Neuronal stem cell (in vitro differentiated cells): ENCODE data around the gene ADGRE3.

Experiments
- DNase-seq: peaks from one replicate; pipeline ENCODE4 v3.0.0-alpha.2; 2013; ENCODE audit warnings: low spot score
- H2AFZ ChIP-seq: one replicate; pipeline ENCODE4 v1.6.1; 2013; ENCODE audit warnings: mild to moderate bottlenecking, low read length, inconsistent platforms
- H2AK5ac ChIP-seq: 2 replicates; pipeline ENCODE4 v1.6.1; 2013; ENCODE audit warnings: low read depth, mild to moderate bottlenecking, inconsistent platforms, low read length, moderate library complexity, mixed read lengths
- H2BK120ac ChIP-seq: 2 replicates; pipeline ENCODE4 v1.6.1; 2013; ENCODE audit warnings: low read depth, mild to moderate bottlenecking, inconsistent platforms, low read length, moderate library complexity, mixed read lengths
- H2BK12ac ChIP-seq: one replicate; pipeline ENCODE4 v1.6.1; 2013; ENCODE audit warnings: low read length, inconsistent platforms
- H2BK15ac ChIP-seq: 2 replicates; pipeline ENCODE4 v1.6.1; 2013; ENCODE audit warnings: mild to moderate bottlenecking, low read length, inconsistent platforms, mixed read lengths
- H2BK5ac ChIP-seq: one replicate; pipeline ENCODE4 v1.6.1; 2013; ENCODE audit warnings: inconsistent platforms, mild to moderate bottlenecking, low read length, moderate library complexity
- H3K14ac ChIP-seq: one replicate; pipeline ENCODE4 v1.6.1; 2013; ENCODE audit warnings: low read length, inconsistent platforms
- H3K18ac ChIP-seq: 2 replicates; pipeline ENCODE4 v1.6.1; 2013; ENCODE audit warnings: low read length, inconsistent platforms
- H3K23ac ChIP-seq: 2 replicates; pipeline ENCODE4 v1.6.1; 2013; ENCODE audit warnings: low read depth, mild to moderate bottlenecking, mixed read lengths, low read length, inconsistent platforms; ENCODE audit not compliant: poor library complexity
- H3K27ac ChIP-seq: replicated peaks from 3 replicates; pipeline ENCODE4 v1.5.1; 2013; ENCODE audit warnings: low read length, inconsistent platforms
- H3K27me3 ChIP-seq, 3 experiments: 2 replicates each; pipeline ENCODE4 v1.6.1; 2013; ENCODE audit warnings: low read length in 3 of 3, mild to moderate bottlenecking in 2 of 3, inconsistent platforms in 1 of 3, low read depth in 1 of 3, mixed read lengths in 1 of 3, moderate library complexity in 1 of 3; ENCODE audit not compliant: control insufficient read depth in 3 of 3, insufficient read depth in 3 of 3
- H3K36me3 ChIP-seq, 2 donors: replicated peaks in 1 of 2; 2 replicates each; pipeline ENCODE4 v1.6.1; 2013; ENCODE audit warnings: low read length in 2 of 2; ENCODE audit not compliant: control insufficient read depth in 2 of 2, insufficient read depth in 2 of 2
- H3K4ac ChIP-seq: 2 replicates; pipeline ENCODE4 v1.6.1; 2013; ENCODE audit warnings: inconsistent platforms, mild to moderate bottlenecking, low read length, moderate library complexity
- H3K4me1 ChIP-seq, 2 donors: 1 replicate in 1 of 2; 2 replicates in 1 of 2; pipeline ENCODE4 v1.6.1; 2013; ENCODE audit warnings: low read length in 2 of 2, low read depth in 1 of 2; ENCODE audit not compliant: control insufficient read depth in 2 of 2, insufficient read depth in 1 of 2
- H3K4me2 ChIP-seq: one replicate; pipeline ENCODE4 v1.6.1; 2013; ENCODE audit warnings: mild to moderate bottlenecking, low read length, inconsistent platforms; ENCODE audit not compliant: insufficient read depth, poor library complexity, severe bottlenecking
- H3K4me3 ChIP-seq, 2 donors: 2 replicates each; pipeline ENCODE4 v1.5.1; 2013; ENCODE audit warnings: low read length in 2 of 2, mild to moderate bottlenecking in 2 of 2, inconsistent platforms in 1 of 2, moderate library complexity in 1 of 2
- H3K79me1 ChIP-seq: one replicate; pipeline ENCODE4 v1.6.1; 2013; ENCODE audit warnings: low read depth, mild to moderate bottlenecking, inconsistent platforms, low read length, moderate library complexity
- H3K9ac ChIP-seq: one replicate; pipeline ENCODE4 v1.6.1; 2013; ENCODE audit warnings: mild to moderate bottlenecking, low read depth, low read length, inconsistent platforms; ENCODE audit not compliant: poor library complexity
- H3K9me3 ChIP-seq, 2 donors: replicated peaks in 1 of 2; 2 replicates each; pipeline versions ENCODE3 to v1.6.1; 2013; ENCODE audit warnings: low read length in 2 of 2, mild to moderate bottlenecking in 2 of 2, inconsistent platforms in 1 of 2, low read depth in 1 of 2, mixed read lengths in 1 of 2, moderate library complexity in 1 of 2; ENCODE audit not compliant: control insufficient read depth in 2 of 2, insufficient read depth in 1 of 2
- H4K8ac ChIP-seq: one replicate; pipeline ENCODE4 v1.6.1; 2013; ENCODE audit warnings: low read depth, mild to moderate bottlenecking, inconsistent platforms, low read length, moderate library complexity
- H4K91ac ChIP-seq: one replicate; pipeline ENCODE4 v1.6.1; 2013; ENCODE audit warnings: low read length, low read depth, mild to moderate bottlenecking, inconsistent platforms; ENCODE audit not compliant: poor library complexity
- WGBS, 2 donors: extraction: QIAGEN DNeasy Blood & Tissue Kit; methylation state at CpG; one replicate each; pipeline ENCODE4 v1.1.7; 2013; ENCODE audit warnings: missing lambda C conversion rate in 2 of 2, mixed read lengths in 1 of 2; ENCODE audit not compliant: insufficient read length in 2 of 2, insufficient replicate concordance in 1 of 2; ENCODE audit errors: extremely low coverage in 2 of 2; 5-methylcytosine and 5-hydroxymethylcytosine counted together

ADGRE3 gene

GRCh38 chr19:14670408-14670807, 4.2 kb downstream of the ADGRE3 start:
- Histone ChIP-seq H2BK120ac (no peak overlapping the region), H4K8ac (no peak overlapping the region), H3K4me1 (no peaks in the 10 kb centered on the region), H2AK5ac (no peak overlapping the region), H2BK15ac (no peak overlapping the region), H3K14ac (no peak overlapping the region), H4K91ac (no peak overlapping the region), H3K27ac (no peak overlapping the region), H3K9me3 (peaks cover 0 to 14% of the 10 kb centered on the region in 2 donors), H3K4ac (no peak overlapping the region), H3K79me1 (no peaks in the 10 kb centered on the region), H3K23ac (no peak overlapping the region), H3K36me3 (no peaks in the 10 kb centered on the region), H3K4me2 (no peak overlapping the region), H3K9ac (no peak overlapping the region), H2BK5ac (no peak overlapping the region), H2BK12ac (no peak overlapping the region), H3K27me3 (peaks cover 0 to 19% (median 0%) of the 10 kb centered on the region in 3 experiments), H3K18ac (no peak overlapping the region), H3K4me3 (no peak overlapping the region), H2AFZ (no peak overlapping the region)
- DNase-seq: no peak
- no CpG with 5 or more reads among the region's 2 CpGs for WGBS, 2 donors

- Histone ChIP-seq H3K23ac (no peak overlapping the region), H3K79me1 (no peaks in the 10 kb centered on the region), H3K18ac (no peak overlapping the region), H4K8ac (no peak overlapping the region), H3K9me3 (peaks cover 0 to 14% of the 10 kb centered on the region in 2 donors), H3K27me3 (peaks cover 0 to 19% (median 0%) of the 10 kb centered on the region in 3 experiments), H4K91ac (no peak overlapping the region), H2AK5ac (no peak overlapping the region), H2AFZ (no peak overlapping the region), H3K4me2 (no peak overlapping the region), H3K4me3 (no peak overlapping the region), H2BK5ac (no peak overlapping the region), H3K9ac (no peak overlapping the region), H2BK15ac (no peak overlapping the region), H3K4me1 (no peaks in the 10 kb centered on the region), H2BK12ac (no peak overlapping the region), H3K27ac (no peak overlapping the region), H3K4ac (no peak overlapping the region), H2BK120ac (no peak overlapping the region), H3K36me3 (no peaks in the 10 kb centered on the region), H3K14ac (no peak overlapping the region)
- DNase-seq: no peak
- no CpG with 5 or more reads among the region's 3 CpGs for WGBS, 2 donors
Observed at GRCh38 chr19:14669940-14670339, 4.7 kb downstream of the ADGRE3 start.

GRCh38 chr19:14661372-14661924, 13.2 kb downstream of the ADGRE3 start:
- DNase-seq: no peak
- no peak overlapping the region for H4K91ac ChIP-seq
- H3K79me1 ChIP-seq: no peaks in the 10 kb centered on the region
- H3K18ac ChIP-seq: no peak overlapping the region
- no peak overlapping the region for H3K27ac ChIP-seq
- no peak overlapping the region for H4K8ac ChIP-seq
- H3K9ac ChIP-seq: no peak overlapping the region
- no peak overlapping the region for H2AFZ ChIP-seq
- no peaks in the 10 kb centered on the region for H3K36me3 ChIP-seq
- H3K4me3 ChIP-seq: no peak overlapping the region
- H2AK5ac ChIP-seq: no peak overlapping the region
- H3K14ac ChIP-seq: no peak overlapping the region
- H3K27me3 ChIP-seq: no peaks in the 10 kb centered on the region
- H2BK5ac ChIP-seq: no peak overlapping the region
- WGBS, 2 donors: no CpG with 5 or more reads among the region's 12 CpGs
- no peak overlapping the region for H2BK15ac ChIP-seq
- H3K4ac ChIP-seq: no peak overlapping the region
- peaks cover 0 to 2% of the 10 kb centered on the region in 2 donors for H3K9me3 ChIP-seq
- H3K23ac ChIP-seq: no peak overlapping the region
- H2BK120ac ChIP-seq: no peak overlapping the region
- H3K4me1 ChIP-seq: no peaks in the 10 kb centered on the region
- no peak overlapping the region for H2BK12ac ChIP-seq
- no peak overlapping the region for H3K4me2 ChIP-seq

GRCh38 chr19:14659874-14660489, 14.7 kb downstream of the ADGRE3 start:
- H3K27me3 ChIP-seq: peaks cover 0 to 8% (median 0%) of the 10 kb centered on the region in 3 experiments
- no peak overlapping the region for H2BK15ac ChIP-seq
- no peak overlapping the region for H3K4ac ChIP-seq
- no peak overlapping the region for H3K9ac ChIP-seq
- H3K4me2 ChIP-seq: no peak overlapping the region
- no peak for DNase-seq
- no peak overlapping the region for H3K27ac ChIP-seq
- peaks cover 0 to 4% of the 10 kb centered on the region in 2 donors for H3K9me3 ChIP-seq
- H3K79me1 ChIP-seq: no peaks in the 10 kb centered on the region
- WGBS, 2 donors: no CpG with 5 or more reads among the region's 6 CpGs
- no peak overlapping the region for H2BK12ac ChIP-seq
- H3K36me3 ChIP-seq: no peaks in the 10 kb centered on the region
- H3K14ac ChIP-seq: no peak overlapping the region
- no peak overlapping the region for H2AFZ ChIP-seq
- no peak overlapping the region for H2AK5ac ChIP-seq
- no peak overlapping the region for H3K18ac ChIP-seq
- no peak overlapping the region for H3K23ac ChIP-seq
- no peak overlapping the region for H3K4me3 ChIP-seq
- no peak overlapping the region for H4K91ac ChIP-seq
- no peak overlapping the region for H2BK5ac ChIP-seq
- no peak overlapping the region for H4K8ac ChIP-seq
- no peak overlapping the region for H2BK120ac ChIP-seq
- H3K4me1 ChIP-seq: no peaks in the 10 kb centered on the region
